HepG2 (cell line): ENCODE results near the gene KMT2D. TPM values are rescaled to one million over a fixed set of nuclear protein-coding genes. Genes with fewer than 3 reads are reported as not detected.

Source experiments
- CBX5 ChIP-seq: sonication (generic); formaldehyde crosslinking; IDR thresholded peaks from 2 replicates; pipeline ENCODE4 v1.4.0; 2020; ENCODE audit warnings: missing genetic modification reagents, borderline replicate concordance
- CC2D1A ChIP-seq: sonication (generic); formaldehyde crosslinking; IDR thresholded peaks from 2 replicates; pipeline ENCODE4 v1.8.1; 2023; ENCODE audit warnings: mild to moderate bottlenecking, missing genetic modification reagents
- CENPX ChIP-seq: sonication (generic); formaldehyde crosslinking; IDR thresholded peaks from 2 replicates; pipeline ENCODE4 v1.9.0; 2021; ENCODE audit warnings: mild to moderate bottlenecking, missing genetic modification reagents, moderate library complexity
- CHD2 ChIP-seq: IDR thresholded peaks from 2 replicates; pipeline ENCODE4 v1.6.1; 2011; ENCODE audit warnings: low read depth, low read length, improper control_type of control experiment
- GABPB1 ChIP-seq: IDR thresholded peaks from 2 replicates; pipeline ENCODE4 v1.6.1; 2016; ENCODE audit warnings: mild to moderate bottlenecking, missing genetic modification reagents, moderate library complexity, missing compliant biosample characterization
- HMG20A ChIP-seq: IDR thresholded peaks from 2 replicates; pipeline ENCODE4 v1.6.1; 2016; ENCODE audit warnings: borderline replicate concordance
- KAT7 ChIP-seq: IDR thresholded peaks from 2 replicates; pipeline ENCODE4 v1.6.1; 2018; ENCODE audit warnings: borderline replicate concordance, missing compliant biosample characterization
- KMT2B ChIP-seq: IDR thresholded peaks from 2 replicates; pipeline ENCODE4 v1.6.1; 2016; ENCODE audit warnings: missing genetic modification reagents, missing compliant biosample characterization
- MXI1 ChIP-seq: IDR thresholded peaks from 3 replicates; pipeline ENCODE4 v1.6.1; 2012; ENCODE audit warnings: low read depth, low read length, inconsistent platforms, borderline replicate concordance
- POLR2A ChIP-seq, 2 experiments: IDR thresholded peaks; 2 replicates each; pipeline ENCODE4 v1.6.1; 2011; ENCODE audit warnings: low read depth in 2 of 2, low read length in 2 of 2, mild to moderate bottlenecking in 1 of 2, moderate library complexity in 1 of 2; ENCODE audit not compliant: insufficient read depth in 1 of 2
- PRPF4 ChIP-seq: fragments of 200-400 bp; formaldehyde crosslinking; IDR thresholded peaks from 2 replicates; pipeline ENCODE4 v1.6.1; 2016; ENCODE audit warnings: low read length, low read depth; ENCODE audit not compliant: poor library complexity, severe bottlenecking
- SIX1 ChIP-seq: sonication (generic); formaldehyde crosslinking; IDR thresholded peaks from 2 replicates; pipeline ENCODE4 v1.4.0; 2020; ENCODE audit warnings: missing genetic modification reagents, borderline replicate concordance
- SSRP1 ChIP-seq: IDR thresholded peaks from 2 replicates; pipeline ENCODE4 v1.6.1; 2016; ENCODE audit warnings: control low read depth
- TEAD3 ChIP-seq: optimal IDR thresholded peaks from 2 replicates; pipeline ENCODE3; 2016; ENCODE audit warnings: borderline replicate concordance
- THAP11 ChIP-seq: IDR thresholded peaks from 2 replicates; pipeline ENCODE4 v1.6.1; 2016; ENCODE audit warnings: missing biosample characterization, missing genetic modification reagents
- ZNF549 ChIP-seq: sonication (generic); formaldehyde crosslinking; IDR thresholded peaks from 2 replicates; pipeline ENCODE4 v1.5.0; 2020; ENCODE audit warnings: missing genetic modification reagents
- ZNF660 ChIP-seq: sonication (generic); formaldehyde crosslinking; IDR thresholded peaks from 2 replicates; pipeline ENCODE4 v1.5.1; 2020; ENCODE audit warnings: mild to moderate bottlenecking, low read depth, missing genetic modification reagents, borderline replicate concordance
- ZSCAN22 ChIP-seq: sonication (generic); formaldehyde crosslinking; IDR thresholded peaks from 2 replicates; pipeline ENCODE4 v1.4.0; 2020; ENCODE audit warnings: mild to moderate bottlenecking, missing genetic modification reagents
- polyA plus RNA-seq, 8 experiments: library from polyadenylated mRNA; depleted of rRNA in 3 of 8; stranded (reverse) in 7 of 8; unstranded in 1 of 8; fragments of >200 nt; fragmentation: Illumina TruSeq in 4 of 8; extraction: Trizol in 4 of 8; gene quantifications; 2 replicates each; pipeline versions ENCODE4 v1.2.1 to v1.2.3, GENCODE V29; 2011 to 2016; ENCODE audit warnings: low read depth in 4 of 8, missing spikeins in 1 of 8, mixed read lengths in 1 of 8; ENCODE audit not compliant: insufficient read depth in 1 of 8
- total RNA-seq, 5 experiments: library from RNA; depleted of rRNA; stranded (reverse); fragments of >200 nt; fragmentation: Illumina TruSeq; extraction: Trizol; gene quantifications; 2 replicates each; pipeline ENCODE4 v1.2.3, GENCODE V29; 2016; ENCODE audit warnings: low read depth in 1 of 5
- TF ChIP-seq, protein P1 (sequence below): sonication (generic); formaldehyde crosslinking; IDR thresholded peaks from 2 replicates; pipeline ENCODE4 v1.4.0; 2020; ENCODE audit warnings: missing genetic modification reagents
- TF ChIP-seq, protein P2 (sequence below): sonication (generic); formaldehyde crosslinking; IDR thresholded peaks from 2 replicates; pipeline ENCODE4 v1.8.0; 2022; ENCODE audit warnings: mild to moderate bottlenecking, missing genetic modification reagents, moderate library complexity
- TF ChIP-seq, protein P3 (sequence below): sonication (generic); formaldehyde crosslinking; IDR thresholded peaks from 2 replicates; pipeline ENCODE4 v1.4.0; 2020; ENCODE audit warnings: mild to moderate bottlenecking, missing genetic modification reagents
- TF ChIP-seq, protein P4 (sequence below): sonication (generic); formaldehyde crosslinking; IDR thresholded peaks from 2 replicates; pipeline ENCODE4 v1.4.0; 2020; ENCODE audit warnings: low read depth, mild to moderate bottlenecking, missing genetic modification reagents
- TF ChIP-seq, protein P5 (sequence below): sonication (generic); formaldehyde crosslinking; IDR thresholded peaks from 2 replicates; pipeline ENCODE4 v1.8.1; 2023; ENCODE audit warnings: mild to moderate bottlenecking, missing genetic modification reagents
- TF ChIP-seq, protein P6 (sequence below): IDR thresholded peaks from 2 replicates; pipeline ENCODE4 v1.6.1; 2016

The KMT2D gene
- total and polyA plus RNA-seq, 2 of the 13 experiments (the other 11 are each of a cell fraction or from before 2014, with no cell fraction given) = 8.1 to 10.4 TPM

DNA sequence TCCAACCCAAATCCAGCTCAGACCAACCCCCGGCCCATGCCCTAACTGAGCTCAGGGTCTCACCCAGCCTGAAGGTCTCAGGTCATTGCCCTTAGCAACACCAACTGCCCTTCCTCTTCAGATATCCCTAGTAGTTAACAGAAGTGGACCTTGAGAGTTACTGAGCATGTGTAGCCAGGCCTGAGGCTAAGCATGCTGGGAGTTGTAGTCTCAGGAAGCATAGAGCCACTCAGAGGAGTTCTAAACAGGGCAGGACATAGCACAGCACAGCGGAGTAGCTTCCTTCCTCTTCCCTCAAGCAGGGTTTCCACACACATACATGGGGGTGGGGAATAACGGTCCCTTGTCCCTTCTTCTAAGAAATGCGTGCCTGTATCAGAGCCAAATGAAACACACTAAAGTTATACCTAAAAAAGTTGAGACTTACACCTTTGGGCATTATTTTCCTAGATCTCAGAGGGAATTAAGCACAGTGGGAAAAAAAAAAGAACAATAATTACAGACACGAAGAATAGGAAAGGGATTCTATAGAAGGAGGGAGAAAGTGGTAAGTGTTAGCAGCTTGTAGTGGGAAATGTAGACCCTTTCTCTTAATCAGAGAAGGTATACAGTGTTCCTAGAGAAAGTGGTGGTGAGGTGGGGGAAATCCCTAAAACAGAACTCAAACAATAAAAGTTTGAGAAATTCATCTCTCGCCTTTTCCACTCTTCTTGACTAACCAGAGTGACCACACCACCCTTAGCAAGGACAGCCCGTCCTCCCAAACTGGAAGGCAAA, 4.4 kb downstream of the KMT2D start (continued):
- peak; percentile 60; the same call in 1 of the 2 replicates for TF ChIP-seq GABPB1 (CRISPR knock-in tag)
- no peak for TF ChIP-seq CHD2
- TF ChIP-seq HMG20A = no peak
- TF ChIP-seq, protein P1, sequence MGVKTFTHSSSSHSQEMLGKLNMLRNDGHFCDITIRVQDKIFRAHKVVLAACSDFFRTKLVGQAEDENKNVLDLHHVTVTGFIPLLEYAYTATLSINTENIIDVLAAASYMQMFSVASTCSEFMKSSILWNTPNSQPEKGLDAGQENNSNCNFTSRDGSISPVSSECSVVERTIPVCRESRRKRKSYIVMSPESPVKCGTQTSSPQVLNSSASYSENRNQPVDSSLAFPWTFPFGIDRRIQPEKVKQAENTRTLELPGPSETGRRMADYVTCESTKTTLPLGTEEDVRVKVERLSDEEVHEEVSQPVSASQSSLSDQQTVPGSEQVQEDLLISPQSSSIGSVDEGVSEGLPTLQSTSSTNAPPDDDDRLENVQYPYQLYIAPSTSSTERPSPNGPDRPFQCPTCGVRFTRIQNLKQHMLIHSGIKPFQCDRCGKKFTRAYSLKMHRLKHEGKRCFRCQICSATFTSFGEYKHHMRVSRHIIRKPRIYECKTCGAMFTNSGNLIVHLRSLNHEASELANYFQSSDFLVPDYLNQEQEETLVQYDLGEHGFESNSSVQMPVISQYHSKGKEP (CRISPR knock-in tag) = no peak
- peak; percentile 34 for TF ChIP-seq TEAD3 (CRISPR knock-in tag)
- TF ChIP-seq THAP11 (CRISPR knock-in tag) = peak; percentile 98
- TF ChIP-seq, protein P2, sequence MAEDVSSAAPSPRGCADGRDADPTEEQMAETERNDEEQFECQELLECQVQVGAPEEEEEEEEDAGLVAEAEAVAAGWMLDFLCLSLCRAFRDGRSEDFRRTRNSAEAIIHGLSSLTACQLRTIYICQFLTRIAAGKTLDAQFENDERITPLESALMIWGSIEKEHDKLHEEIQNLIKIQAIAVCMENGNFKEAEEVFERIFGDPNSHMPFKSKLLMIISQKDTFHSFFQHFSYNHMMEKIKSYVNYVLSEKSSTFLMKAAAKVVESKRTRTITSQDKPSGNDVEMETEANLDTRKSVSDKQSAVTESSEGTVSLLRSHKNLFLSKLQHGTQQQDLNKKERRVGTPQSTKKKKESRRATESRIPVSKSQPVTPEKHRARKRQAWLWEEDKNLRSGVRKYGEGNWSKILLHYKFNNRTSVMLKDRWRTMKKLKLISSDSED (CRISPR knock-in tag) = no peak
- TF ChIP-seq, protein P3, sequence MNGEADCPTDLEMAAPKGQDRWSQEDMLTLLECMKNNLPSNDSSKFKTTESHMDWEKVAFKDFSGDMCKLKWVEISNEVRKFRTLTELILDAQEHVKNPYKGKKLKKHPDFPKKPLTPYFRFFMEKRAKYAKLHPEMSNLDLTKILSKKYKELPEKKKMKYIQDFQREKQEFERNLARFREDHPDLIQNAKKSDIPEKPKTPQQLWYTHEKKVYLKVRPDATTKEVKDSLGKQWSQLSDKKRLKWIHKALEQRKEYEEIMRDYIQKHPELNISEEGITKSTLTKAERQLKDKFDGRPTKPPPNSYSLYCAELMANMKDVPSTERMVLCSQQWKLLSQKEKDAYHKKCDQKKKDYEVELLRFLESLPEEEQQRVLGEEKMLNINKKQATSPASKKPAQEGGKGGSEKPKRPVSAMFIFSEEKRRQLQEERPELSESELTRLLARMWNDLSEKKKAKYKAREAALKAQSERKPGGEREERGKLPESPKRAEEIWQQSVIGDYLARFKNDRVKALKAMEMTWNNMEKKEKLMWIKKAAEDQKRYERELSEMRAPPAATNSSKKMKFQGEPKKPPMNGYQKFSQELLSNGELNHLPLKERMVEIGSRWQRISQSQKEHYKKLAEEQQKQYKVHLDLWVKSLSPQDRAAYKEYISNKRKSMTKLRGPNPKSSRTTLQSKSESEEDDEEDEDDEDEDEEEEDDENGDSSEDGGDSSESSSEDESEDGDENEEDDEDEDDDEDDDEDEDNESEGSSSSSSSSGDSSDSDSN (CRISPR knock-in tag) = no peak
- no peak for TF ChIP-seq CC2D1A (CRISPR knock-in tag)
- TF ChIP-seq ZNF660 (CRISPR knock-in tag) = no peak
- no peak for TF ChIP-seq CENPX (CRISPR knock-in tag)
- TF ChIP-seq SSRP1 (CRISPR knock-in tag) = no peak
- TF ChIP-seq, protein P4, sequence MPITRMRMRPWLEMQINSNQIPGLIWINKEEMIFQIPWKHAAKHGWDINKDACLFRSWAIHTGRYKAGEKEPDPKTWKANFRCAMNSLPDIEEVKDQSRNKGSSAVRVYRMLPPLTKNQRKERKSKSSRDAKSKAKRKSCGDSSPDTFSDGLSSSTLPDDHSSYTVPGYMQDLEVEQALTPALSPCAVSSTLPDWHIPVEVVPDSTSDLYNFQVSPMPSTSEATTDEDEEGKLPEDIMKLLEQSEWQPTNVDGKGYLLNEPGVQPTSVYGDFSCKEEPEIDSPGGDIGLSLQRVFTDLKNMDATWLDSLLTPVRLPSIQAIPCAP (CRISPR knock-in tag) = no peak
- TF ChIP-seq MXI1 = 0 out of 3 replicates have a peak, but pooled peaks have one; percentile 35
- TF ChIP-seq KMT2B = no peak
- no peak for TF ChIP-seq KAT7 (CRISPR knock-in tag)
- no peak for TF ChIP-seq PRPF4
- TF ChIP-seq CBX5 (CRISPR knock-in tag) = no peak
- TF ChIP-seq, protein P5, sequence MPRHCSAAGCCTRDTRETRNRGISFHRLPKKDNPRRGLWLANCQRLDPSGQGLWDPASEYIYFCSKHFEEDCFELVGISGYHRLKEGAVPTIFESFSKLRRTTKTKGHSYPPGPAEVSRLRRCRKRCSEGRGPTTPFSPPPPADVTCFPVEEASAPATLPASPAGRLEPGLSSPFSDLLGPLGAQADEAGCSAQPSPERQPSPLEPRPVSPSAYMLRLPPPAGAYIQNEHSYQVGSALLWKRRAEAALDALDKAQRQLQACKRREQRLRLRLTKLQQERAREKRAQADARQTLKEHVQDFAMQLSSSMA = no peak
- TF ChIP-seq ZNF549 (CRISPR knock-in tag) = no peak
- no peak for TF ChIP-seq ZSCAN22 (CRISPR knock-in tag)
- no peak for TF ChIP-seq POLR2A (IDR thresholded peaks at IDR 0.05; ENCODE audit: insufficient read depth in 1 of 2, low read depth in 2 of 2, low read length in 2 of 2)
- TF ChIP-seq SIX1 (CRISPR knock-in tag) = no peak
- TF ChIP-seq, protein P6, sequence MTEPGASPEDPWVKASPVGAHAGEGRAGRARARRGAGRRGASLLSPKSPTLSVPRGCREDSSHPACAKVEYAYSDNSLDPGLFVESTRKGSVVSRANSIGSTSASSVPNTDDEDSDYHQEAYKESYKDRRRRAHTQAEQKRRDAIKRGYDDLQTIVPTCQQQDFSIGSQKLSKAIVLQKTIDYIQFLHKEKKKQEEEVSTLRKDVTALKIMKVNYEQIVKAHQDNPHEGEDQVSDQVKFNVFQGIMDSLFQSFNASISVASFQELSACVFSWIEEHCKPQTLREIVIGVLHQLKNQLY (CRISPR knock-in tag) = no peak
